Muscle of back (tissue), 11 donors: ENCODE data around the gene KANSL1L. TPM values are rescaled to one million over a fixed set of nuclear protein-coding genes. Genes with fewer than 3 reads are reported as not detected.

Source experiments
- DNase-seq, 3 donors: peaks; one replicate each; pipeline versions ENCODE4 v3.0.0 to v3.0.0-alpha.2; 2013
- polyA plus RNA-seq, 10 donors: library from polyadenylated mRNA; unstranded; fragments of 120-200 nt; gene quantifications; one replicate each; pipeline ENCODE4 v1.2.1, GENCODE V29; 2013; ENCODE audit not compliant: insufficient read length in 10 of 10

KANSL1L gene
- polyA plus RNA-seq, 10 donors, result 13.0 to 25.2 (median 18.8) TPM

GRCh38 chr2:210002158-210003157 lies 168.8 kb downstream of the KANSL1L start, which contains the start of gene RPE:
RPE (plus strand) TSS chr2:210002638; CDS start chr2:210002662, 24 bp downstream.
- DNase-seq, result peak; percentile 95 to 98 (median 97)

- DNase-seq, result no peak
These were observed 170.5 kb downstream of the KANSL1L start for GRCh38 chr2:210000464-210001324.

- no peak for DNase-seq
These were observed 172.6 kb downstream of the KANSL1L start for GRCh38 chr2:209998596-209998995.

- DNase-seq, result no peak
These were observed 177.2 kb downstream of the KANSL1L start for GRCh38 chr2:209993968-209994367.

GRCh38 chr2:209990838-209991237 lies 180.4 kb downstream of the KANSL1L start:
- DNase-seq, result no peak

GRCh38 chr2:209988010-209988409 lies 183.2 kb downstream of the KANSL1L start:
- no peak for DNase-seq

GRCh38 chr2:209986415-209986814 lies 184.8 kb downstream of the KANSL1L start:
- DNase-seq, result no peak

GRCh38 chr2:209985874-209986273 lies 185.3 kb downstream of the KANSL1L start:
- DNase-seq, result no peak

GRCh38 chr2:209984291-209984690 lies 186.9 kb downstream of the KANSL1L start:
- DNase-seq, result no peak

GRCh38 chr2:209977386-209978239 lies 193.6 kb downstream of the KANSL1L start:
- DNase-seq, result peak; percentile 20 to 54 (median 24)

- DNase-seq, result no peak
These were observed 194.4 kb downstream of the KANSL1L start for GRCh38 chr2:209976698-209977385.

GRCh38 chr2:209974576-209974975 lies 196.6 kb downstream of the KANSL1L start:
- no peak for DNase-seq

- no peak for DNase-seq
These were observed 197.9 kb downstream of the KANSL1L start for GRCh38 chr2:209973328-209973727.

Other genes with a start within 250 kb of the KANSL1L start
- gene RPE, start 168.8 kb downstream of the KANSL1L start, polyA plus RNA-seq, result 10 to 100 TPM; 24.0 to 34.3 (median 28.3) TPM
- 10 to 100 TPM in 1 of 10 donors, 1 to 10 TPM in 9; 3.4 to 11.8 (median 8.3) TPM for gene ACADL, start 54.0 kb upstream of the KANSL1L start, polyA plus RNA-seq
- over 10,000 TPM in 1 of 10 donors, 1,000 to 10,000 TPM in 9; 3,481 to 10,388 (median 7,777) TPM for gene MYL1, start 143.8 kb upstream of the KANSL1L start, polyA plus RNA-seq